Neural crest cell (in vitro differentiated cells): ENCODE measurements around the gene STK35. TPM values are rescaled to one million over a fixed set of nuclear protein-coding genes. Genes with fewer than 3 reads are reported as not detected.

Experiments
- DNase-seq: peaks from one replicate; pipeline ENCODE4 v3.0.0; 2021; ENCODE audit warnings: low read depth, mixed read lengths, low spot score
- H3K27ac Mint-ChIP-seq: one replicate; pipeline ENCODE4 v1.8.0; 2021; ENCODE audit warnings: mild to moderate bottlenecking, mixed read lengths; ENCODE audit not compliant: unreplicated experiment
- H3K27me3 Mint-ChIP-seq: 2 replicates; pipeline ENCODE4 v1.8.0; 2021; ENCODE audit warnings: low read depth, mild to moderate bottlenecking, mixed read lengths
- H3K36me3 Mint-ChIP-seq: 2 replicates; pipeline ENCODE4 v1.8.0; 2021; ENCODE audit warnings: low read depth, mild to moderate bottlenecking, mixed read lengths
- H3K4me1 Mint-ChIP-seq: 2 replicates; pipeline ENCODE4 v1.8.0; 2021; ENCODE audit warnings: mixed read lengths
- H3K4me3 Mint-ChIP-seq: one replicate; pipeline ENCODE4 v1.8.0; 2021; ENCODE audit warnings: mild to moderate bottlenecking, mixed read lengths
- H3K9me3 Mint-ChIP-seq: 2 replicates; pipeline ENCODE4 v1.8.0; 2021; ENCODE audit warnings: mixed read lengths
- total RNA-seq: library from RNA; stranded (reverse); gene quantifications from 2 replicates; pipeline ENCODE4 v1.2.1, GENCODE V29; 2021
- TF ChIP-seq, protein P1 (sequence below): fragments of 200-600 bp; sonication (generic); conservative IDR thresholded peaks from 2 replicates; pipeline ENCODE4 v1.5.0; 2021; ENCODE audit warnings: antibody characterized with exemption, mild to moderate bottlenecking

Gene STK35
- total RNA-seq, 1 donor from 2014 or later = 35.7 TPM

DNA sequence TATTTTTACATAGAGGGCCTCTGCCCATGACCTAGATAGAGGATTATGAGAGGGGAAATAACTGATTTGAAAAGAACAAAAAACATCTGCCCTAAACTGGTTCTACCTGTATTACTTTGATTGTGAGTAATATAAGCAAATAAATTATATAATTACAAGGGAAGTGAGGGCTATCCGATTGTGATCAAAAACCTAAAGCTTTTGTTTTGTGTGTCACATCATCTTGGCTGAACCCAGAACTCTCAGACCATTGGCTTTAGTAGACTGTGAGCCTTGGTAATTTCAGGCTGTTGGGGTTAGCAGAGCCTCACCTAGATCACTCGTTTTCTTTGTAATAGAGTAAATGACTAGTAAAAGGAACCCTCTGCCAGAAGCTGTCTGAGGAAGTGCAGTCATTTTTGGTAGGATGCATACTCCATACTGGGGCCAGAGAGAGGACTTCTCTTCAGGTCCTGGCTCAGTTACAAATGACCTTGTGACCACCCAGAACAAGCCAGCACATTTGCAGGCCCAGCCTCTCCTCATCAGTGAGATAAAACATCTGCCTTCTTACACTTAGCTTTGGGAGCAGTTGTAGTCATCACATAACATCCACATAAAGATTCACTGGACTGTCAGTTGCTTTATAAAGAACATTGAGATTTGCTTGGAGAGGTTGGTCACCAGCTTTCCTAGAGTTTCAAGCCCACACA is 13.5 kb downstream of the STK35 start:
- TF ChIP-seq, protein P1, sequence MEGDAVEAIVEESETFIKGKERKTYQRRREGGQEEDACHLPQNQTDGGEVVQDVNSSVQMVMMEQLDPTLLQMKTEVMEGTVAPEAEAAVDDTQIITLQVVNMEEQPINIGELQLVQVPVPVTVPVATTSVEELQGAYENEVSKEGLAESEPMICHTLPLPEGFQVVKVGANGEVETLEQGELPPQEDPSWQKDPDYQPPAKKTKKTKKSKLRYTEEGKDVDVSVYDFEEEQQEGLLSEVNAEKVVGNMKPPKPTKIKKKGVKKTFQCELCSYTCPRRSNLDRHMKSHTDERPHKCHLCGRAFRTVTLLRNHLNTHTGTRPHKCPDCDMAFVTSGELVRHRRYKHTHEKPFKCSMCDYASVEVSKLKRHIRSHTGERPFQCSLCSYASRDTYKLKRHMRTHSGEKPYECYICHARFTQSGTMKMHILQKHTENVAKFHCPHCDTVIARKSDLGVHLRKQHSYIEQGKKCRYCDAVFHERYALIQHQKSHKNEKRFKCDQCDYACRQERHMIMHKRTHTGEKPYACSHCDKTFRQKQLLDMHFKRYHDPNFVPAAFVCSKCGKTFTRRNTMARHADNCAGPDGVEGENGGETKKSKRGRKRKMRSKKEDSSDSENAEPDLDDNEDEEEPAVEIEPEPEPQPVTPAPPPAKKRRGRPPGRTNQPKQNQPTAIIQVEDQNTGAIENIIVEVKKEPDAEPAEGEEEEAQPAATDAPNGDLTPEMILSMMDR = no peak
- DNase-seq = no peak
- Mint-ChIP-seq H3K4me1 (peaks cover 16% of the 10 kb centered on the region), H3K27me3 (no peaks in the 10 kb centered on the region), H3K4me3 (no peak overlapping the region), H3K27ac (no peak overlapping the region), H3K9me3 (no peaks in the 10 kb centered on the region), H3K36me3 (peaks cover 21% of the 10 kb centered on the region)

DNA sequence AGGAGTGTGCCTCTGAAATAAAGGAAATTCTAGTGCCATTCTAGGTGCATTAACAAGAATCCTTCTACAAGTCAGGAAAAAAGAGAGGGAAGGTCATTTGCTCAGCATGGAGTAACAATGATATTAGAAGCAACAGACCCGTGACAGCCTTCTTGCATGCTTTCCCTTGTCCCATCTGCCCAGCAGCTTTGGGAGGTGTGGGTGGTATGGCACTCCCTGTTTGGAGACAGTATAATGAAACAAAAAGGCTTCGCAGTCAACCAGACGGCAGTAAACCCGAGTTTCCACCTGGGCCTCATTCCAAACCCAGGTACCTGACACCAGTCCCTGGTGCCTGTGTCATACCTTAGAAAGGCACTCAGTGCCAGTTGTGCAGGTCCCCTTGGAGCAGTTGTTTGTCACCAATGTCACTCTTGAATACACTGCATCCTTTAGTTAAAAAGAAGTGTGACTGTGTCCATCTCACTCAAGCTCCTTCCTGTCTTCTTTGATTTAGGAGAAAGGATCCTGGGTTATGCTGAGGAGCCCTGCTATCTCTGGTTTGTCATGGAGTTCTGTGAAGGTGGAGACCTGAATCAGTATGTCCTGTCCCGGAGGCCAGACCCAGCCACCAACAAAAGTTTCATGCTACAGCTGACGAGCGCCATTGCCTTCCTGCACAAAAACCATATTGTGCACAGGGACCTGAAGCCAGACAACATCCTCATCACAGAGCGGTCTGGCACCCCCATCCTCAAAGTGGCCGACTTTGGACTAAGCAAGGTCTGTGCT is 14.7 kb downstream of the STK35 start:
- no peaks in the 10 kb centered on the region for H3K27me3 Mint-ChIP-seq
- H3K4me1 Mint-ChIP-seq = peaks cover 12% of the 10 kb centered on the region
- H3K9me3 Mint-ChIP-seq = no peaks in the 10 kb centered on the region
- H3K36me3 Mint-ChIP-seq = peaks cover 24% of the 10 kb centered on the region
- no peak overlapping the region for H3K4me3 Mint-ChIP-seq
- no peak overlapping the region for H3K27ac Mint-ChIP-seq
- no peak for DNase-seq
- TF ChIP-seq, protein P1 = no peak

DNA sequence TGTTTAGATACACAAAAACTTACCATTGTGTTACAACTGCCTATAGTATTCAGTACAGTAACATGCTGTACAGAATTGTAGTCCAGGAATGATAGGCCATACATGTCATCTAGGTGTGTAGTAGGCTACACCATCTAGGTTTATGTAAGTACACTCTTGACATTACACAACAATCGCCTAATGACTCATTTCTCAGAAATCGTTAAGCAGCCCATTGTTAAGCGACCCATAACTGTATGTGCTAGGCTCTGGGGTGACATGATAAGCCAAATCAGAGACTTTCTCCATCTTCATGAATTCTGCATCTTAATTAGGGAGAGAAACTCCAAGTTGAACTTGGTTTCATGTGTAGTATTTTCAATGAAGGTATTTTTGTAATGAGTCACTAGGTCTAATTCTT is 17.2 kb downstream of the STK35 start:
- TF ChIP-seq, protein P1 = no peak
- no peak for DNase-seq
- Mint-ChIP-seq H3K36me3 (peaks cover 28% of the 10 kb centered on the region), H3K4me1 (peaks cover 28% of the 10 kb centered on the region), H3K27ac (no peak overlapping the region), H3K27me3 (no peaks in the 10 kb centered on the region), H3K9me3 (no peaks in the 10 kb centered on the region), H3K4me3 (no peak overlapping the region)

DNA sequence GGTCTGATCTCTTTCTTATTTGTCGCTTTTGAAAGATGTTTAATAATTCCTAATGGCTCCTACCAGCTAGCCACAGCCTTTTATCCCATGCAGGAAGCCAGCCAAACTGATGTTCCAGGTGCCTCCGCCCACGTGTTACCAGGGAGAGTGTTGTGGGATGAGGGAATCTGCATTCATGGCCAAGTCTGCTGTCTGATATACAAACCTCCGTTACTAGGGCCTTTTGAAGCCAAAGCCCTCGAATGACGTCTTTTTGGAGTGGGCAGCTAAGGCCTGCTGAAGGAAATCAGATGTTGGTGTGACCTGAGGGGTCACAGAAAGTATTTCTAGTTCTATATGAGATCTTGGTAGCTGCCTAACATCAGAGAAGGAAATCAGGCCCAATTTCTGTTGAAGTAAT is 21.3 kb downstream of the STK35 start:
- H3K36me3 Mint-ChIP-seq = peaks cover 25% of the 10 kb centered on the region
- no peaks in the 10 kb centered on the region for H3K27me3 Mint-ChIP-seq
- H3K4me3 Mint-ChIP-seq = no peak overlapping the region

DNA sequence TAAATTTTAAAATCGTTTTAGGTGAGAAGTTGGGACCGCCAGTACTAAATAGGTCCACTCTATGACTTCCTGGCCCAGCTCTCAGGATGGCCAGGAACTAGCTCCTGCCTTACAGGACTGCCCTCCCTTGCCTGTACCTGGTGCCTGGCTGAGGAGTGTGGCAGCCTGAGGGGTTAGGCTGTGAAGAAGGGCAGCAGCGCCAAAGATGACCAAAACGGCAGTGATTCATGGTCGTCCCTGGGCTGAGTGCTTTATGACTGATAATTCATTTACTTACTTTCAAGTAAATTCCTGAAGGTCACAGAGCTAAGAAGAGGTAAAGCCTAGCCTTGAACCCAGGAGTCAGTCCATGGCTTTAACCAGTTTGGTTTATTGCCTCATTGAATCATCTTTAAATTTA is 22.1 kb downstream of the STK35 start:
- Mint-ChIP-seq H3K36me3 (peaks cover 20% of the 10 kb centered on the region), H3K4me1 (peaks cover 25% of the 10 kb centered on the region), H3K27me3 (no peaks in the 10 kb centered on the region), H3K27ac (no peak overlapping the region), H3K4me3 (no peak overlapping the region), H3K9me3 (no peaks in the 10 kb centered on the region)
- no peak for DNase-seq
- TF ChIP-seq, protein P1 = no peak

More for the DNA sequence above, 21.3 kb downstream of the STK35 start:
- TF ChIP-seq, protein P1 = no peak
- no peaks in the 10 kb centered on the region for H3K9me3 Mint-ChIP-seq
- DNase-seq = no peak
- H3K27ac Mint-ChIP-seq = no peak overlapping the region
- peaks cover 26% of the 10 kb centered on the region for H3K4me1 Mint-ChIP-seq
